ENCODE results near the gene RTL10. TPM values are rescaled to one million over a fixed set of nuclear protein-coding genes. Genes with fewer than 3 reads are reported as not detected.

Gene RTL10
- total RNA-seq, 5 donors from 2014 or later (not counting 1 experiment from before 2014, with no cell fraction given): 21.1 to 35.1 (median 28.5) TPM

GRCh38 chr22:19826619-19826950 lies 28.1 kb downstream of the RTL10 start:
- Mint-ChIP-seq H3K27me3 (no peaks in the 10 kb centered on the region), H3K27ac (no peak overlapping the region), H3K9me3 (no peaks in the 10 kb centered on the region), H3K4me3 (no peak overlapping the region), H3K36me3 (peaks cover 8% of the 10 kb centered on the region), H3K4me1 (peaks cover 0 to 9% (median 7%) of the 10 kb centered on the region in 3 donors)
- DNase-seq (no peak), ATAC-seq (replicated peaks in 1 of 4) (no peak)
- ChIA-PET CTCF (no interaction called here), POLR2A (no interaction called here)
- Histone ChIP-seq H3K36me3 (ENCODE audit: control insufficient read depth in 2 of 2, extremely low read depth in 1 of 2, insufficient read depth in 1 of 2, low read length in 1 of 2) (no peaks in the 10 kb centered on the region), H3K9me3 (no peaks in the 10 kb centered on the region), H3K27ac (ENCODE audit: low read length) (no peak overlapping the region), H3K4me1 (ENCODE audit: control insufficient read depth in 1 of 2, extremely low read depth in 1 of 2, insufficient read depth in 2 of 2, low read length in 2 of 2) (no peaks in the 10 kb centered on the region), H3K27me3 (replicated peaks in 1 of 2; ENCODE audit: control insufficient read depth in 2 of 2, extremely low read depth in 1 of 2, insufficient read depth in 2 of 2, low read length in 1 of 2) (no peaks in the 10 kb centered on the region), H3K4me3 (ENCODE audit: control insufficient read depth in 1 of 2, extremely low read depth in 1 of 2, low read length in 1 of 2) (no peak overlapping the region)
- 50% methylated on average over 1 of the region's 2 CpGs for WGBS (ENCODE audit: insufficient coverage)

- ChIA-PET POLR2A (interaction anchor here in 1 of 2 donors (1.0 kb wide), 1 partner anchor 16 kb away, joined by 3 read pairs; no protein-coding TSS in a partner anchor), CTCF (no interaction called here)
- no peak for DNase-seq
- Mint-ChIP-seq H3K9me3 (no peaks in the 10 kb centered on the region), H3K4me3 (no peak overlapping the region), H3K36me3 (peaks cover 8% of the 10 kb centered on the region), H3K27me3 (no peaks in the 10 kb centered on the region), H3K4me1 (peaks cover 0 to 9% (median 7%) of the 10 kb centered on the region in 3 donors), H3K27ac (no peak overlapping the region)
- no peak for ATAC-seq (replicated peaks in 1 of 4)
- no peak overlapping the region for H3K4me3 ChIP-seq (ENCODE audit: control insufficient read depth in 1 of 2, extremely low read depth in 1 of 2, low read length in 1 of 2)
- no peak overlapping the region for H3K27ac ChIP-seq (ENCODE audit: low read length)
- H3K27me3 ChIP-seq (replicated peaks in 1 of 2; ENCODE audit: control insufficient read depth in 2 of 2, extremely low read depth in 1 of 2, insufficient read depth in 2 of 2, low read length in 1 of 2): no peaks in the 10 kb centered on the region
- WGBS (ENCODE audit: insufficient coverage): 100% methylated on average over 2 of the region's 7 CpGs
- no peaks in the 10 kb centered on the region for H3K36me3 ChIP-seq (ENCODE audit: control insufficient read depth in 2 of 2, extremely low read depth in 1 of 2, insufficient read depth in 1 of 2, low read length in 1 of 2)
- no peaks in the 10 kb centered on the region for H3K9me3 ChIP-seq
- H3K4me1 ChIP-seq (ENCODE audit: control insufficient read depth in 1 of 2, extremely low read depth in 1 of 2, insufficient read depth in 2 of 2, low read length in 2 of 2): no peaks in the 10 kb centered on the region
Measured at GRCh38 chr22:19825904-19826618, 28.6 kb downstream of the RTL10 start.

GRCh38 chr22:19824926-19825339 lies 29.7 kb downstream of the RTL10 start:
- ChIA-PET CTCF (no interaction called here), POLR2A (interaction anchor here in 1 of 2 donors (1.0 kb wide), 1 partner anchor 14 kb away, joined by 3 read pairs; no protein-coding TSS in a partner anchor)
- no peaks in the 10 kb centered on the region for H3K27me3 Mint-ChIP-seq
- 90% methylated on average over 7 of the region's 8 CpGs for WGBS (ENCODE audit: insufficient coverage)
- peaks cover 0 to 9% (median 5%) of the 10 kb centered on the region in 3 donors for H3K4me1 Mint-ChIP-seq
- no peak overlapping the region for H3K4me3 Mint-ChIP-seq
- Histone ChIP-seq H3K9me3 (no peaks in the 10 kb centered on the region), H3K27ac (ENCODE audit: low read length) (no peak overlapping the region), H3K4me3 (ENCODE audit: control insufficient read depth in 1 of 2, extremely low read depth in 1 of 2, low read length in 1 of 2) (no peak overlapping the region), H3K27me3 (replicated peaks in 1 of 2; ENCODE audit: control insufficient read depth in 2 of 2, extremely low read depth in 1 of 2, insufficient read depth in 2 of 2, low read length in 1 of 2) (no peaks in the 10 kb centered on the region), H3K4me1 (ENCODE audit: control insufficient read depth in 1 of 2, extremely low read depth in 1 of 2, insufficient read depth in 2 of 2, low read length in 2 of 2) (no peaks in the 10 kb centered on the region), H3K36me3 (ENCODE audit: control insufficient read depth in 2 of 2, extremely low read depth in 1 of 2, insufficient read depth in 1 of 2, low read length in 1 of 2) (peaks cover 0 to 2% of the 10 kb centered on the region in 2 donors)
- ATAC-seq (replicated peaks in 1 of 4) (no peak), DNase-seq (peak in 1 of 35 experiments; percentile 20)
- peaks cover 8% of the 10 kb centered on the region for H3K36me3 Mint-ChIP-seq
- H3K9me3 Mint-ChIP-seq: no peaks in the 10 kb centered on the region
- no peak overlapping the region for H3K27ac Mint-ChIP-seq

- ATAC-seq (replicated peaks in 1 of 4) (no peak), DNase-seq (no peak)
- Histone ChIP-seq H3K9me3 (no peaks in the 10 kb centered on the region), H3K27me3 (replicated peaks in 1 of 2; ENCODE audit: control insufficient read depth in 2 of 2, extremely low read depth in 1 of 2, insufficient read depth in 2 of 2, low read length in 1 of 2) (no peaks in the 10 kb centered on the region), H3K27ac (ENCODE audit: low read length) (no peak overlapping the region), H3K36me3 (ENCODE audit: control insufficient read depth in 2 of 2, extremely low read depth in 1 of 2, insufficient read depth in 1 of 2, low read length in 1 of 2) (peaks cover 0 to 3% of the 10 kb centered on the region in 2 donors), H3K4me3 (ENCODE audit: control insufficient read depth in 1 of 2, extremely low read depth in 1 of 2, low read length in 1 of 2) (no peak overlapping the region), H3K4me1 (ENCODE audit: control insufficient read depth in 1 of 2, extremely low read depth in 1 of 2, insufficient read depth in 2 of 2, low read length in 2 of 2) (no peaks in the 10 kb centered on the region)
- H3K9me3 Mint-ChIP-seq: no peaks in the 10 kb centered on the region
- H3K36me3 Mint-ChIP-seq: peaks cover 8% of the 10 kb centered on the region
- H3K4me3 Mint-ChIP-seq: no peak overlapping the region
- no peaks in the 10 kb centered on the region for H3K27me3 Mint-ChIP-seq
- WGBS (ENCODE audit: insufficient coverage): 91% methylated on average over 14 of the region's 16 CpGs
- H3K27ac Mint-ChIP-seq: no peak overlapping the region
- ChIA-PET CTCF (no interaction called here), POLR2A (no interaction called here)
- peaks cover 0 to 9% (median 5%) of the 10 kb centered on the region in 3 donors for H3K4me1 Mint-ChIP-seq
Measured at GRCh38 chr22:19824212-19824925, 30.3 kb downstream of the RTL10 start.

GRCh38 chr22:19823902-19824211 lies 30.8 kb downstream of the RTL10 start:
- peaks cover 0 to 3% of the 10 kb centered on the region in 2 donors for H3K36me3 ChIP-seq (ENCODE audit: control insufficient read depth in 2 of 2, extremely low read depth in 1 of 2, insufficient read depth in 1 of 2, low read length in 1 of 2)
- no peaks in the 10 kb centered on the region for H3K27me3 ChIP-seq (replicated peaks in 1 of 2; ENCODE audit: control insufficient read depth in 2 of 2, extremely low read depth in 1 of 2, insufficient read depth in 2 of 2, low read length in 1 of 2)
- no peak overlapping the region for H3K27ac Mint-ChIP-seq
- H3K4me1 ChIP-seq (ENCODE audit: control insufficient read depth in 1 of 2, extremely low read depth in 1 of 2, insufficient read depth in 2 of 2, low read length in 2 of 2): no peaks in the 10 kb centered on the region
- no peaks in the 10 kb centered on the region for H3K27me3 Mint-ChIP-seq
- ATAC-seq (replicated peaks in 1 of 4): no peak
- WGBS (ENCODE audit: insufficient coverage): 100% methylated on average over 6 of the region's 9 CpGs
- H3K27ac ChIP-seq (ENCODE audit: low read length): no peak overlapping the region
- H3K4me3 Mint-ChIP-seq: no peak overlapping the region
- H3K4me3 ChIP-seq (ENCODE audit: control insufficient read depth in 1 of 2, extremely low read depth in 1 of 2, low read length in 1 of 2): no peak overlapping the region
- DNase-seq: no peak
- H3K9me3 Mint-ChIP-seq: no peaks in the 10 kb centered on the region
- peaks cover 0 to 9% (median 5%) of the 10 kb centered on the region in 3 donors for H3K4me1 Mint-ChIP-seq
- no peaks in the 10 kb centered on the region for H3K9me3 ChIP-seq
- ChIA-PET POLR2A (no interaction called here), CTCF (no interaction called here)
- peaks cover 8% of the 10 kb centered on the region for H3K36me3 Mint-ChIP-seq

GRCh38 chr22:19823191-19823901 lies 31.3 kb downstream of the RTL10 start:
- no peaks in the 10 kb centered on the region for H3K4me1 ChIP-seq (ENCODE audit: control insufficient read depth in 1 of 2, extremely low read depth in 1 of 2, insufficient read depth in 2 of 2, low read length in 2 of 2)
- H3K9me3 ChIP-seq: no peaks in the 10 kb centered on the region
- Mint-ChIP-seq H3K36me3 (peaks cover 8% of the 10 kb centered on the region), H3K9me3 (no peaks in the 10 kb centered on the region), H3K27ac (no peak overlapping the region), H3K27me3 (no peaks in the 10 kb centered on the region), H3K4me3 (no peak overlapping the region), H3K4me1 (peaks cover 0 to 9% (median 5%) of the 10 kb centered on the region in 3 donors)
- no peak for ATAC-seq (replicated peaks in 1 of 4)
- H3K4me3 ChIP-seq (ENCODE audit: control insufficient read depth in 1 of 2, extremely low read depth in 1 of 2, low read length in 1 of 2): no peak overlapping the region
- H3K36me3 ChIP-seq (ENCODE audit: control insufficient read depth in 2 of 2, extremely low read depth in 1 of 2, insufficient read depth in 1 of 2, low read length in 1 of 2): peaks cover 0 to 3% of the 10 kb centered on the region in 2 donors
- ChIA-PET POLR2A (no interaction called here), CTCF (no interaction called here)
- DNase-seq: peak in 2 of 35 experiments; percentile 6 to 21
- no peaks in the 10 kb centered on the region for H3K27me3 ChIP-seq (replicated peaks in 1 of 2; ENCODE audit: control insufficient read depth in 2 of 2, extremely low read depth in 1 of 2, insufficient read depth in 2 of 2, low read length in 1 of 2)
- 88% methylated on average over 7 of the region's 11 CpGs for WGBS (ENCODE audit: insufficient coverage)
- no peak overlapping the region for H3K27ac ChIP-seq (ENCODE audit: low read length)

Data from T-cell (primary cell).